RWPE1 (cell line): ENCODE data around the gene PLEKHB1.

ENCODE experiments used
- CTCF ChIA-PET: fragments of 350-600 bp; sonication (Branson Sonifier 250); formaldehyde crosslinking; extraction: SDS; loops from one replicate; lab custom pipeline; 2021; lab: Yijun Ruan, JAX
- POLR2A ChIA-PET: fragments of 400-600 bp; formaldehyde crosslinking; extraction: SDS; loops from one replicate; lab custom pipeline; 2020; ENCODE audit warnings: antibody characterized with exemption; ENCODE audit not compliant: low non-redundant PET; lab: Yijun Ruan, JAX
- DNase-seq: peaks from one replicate; pipeline ENCODE4 v3.0.0; 2012; ENCODE audit warnings: low spot score
- H3K27ac ChIP-seq: fragments of 450-650 bp; 2 replicates; pipeline ENCODE4 v1.5.1; 2017
- TF ChIP-seq, protein P1 (sequence below): fragments of 450-650 bp; conservative IDR thresholded peaks from 2 replicates; pipeline ENCODE4 v1.5.1; 2017; ENCODE audit warnings: low read depth, mild to moderate bottlenecking

Gene PLEKHB1

DNA sequence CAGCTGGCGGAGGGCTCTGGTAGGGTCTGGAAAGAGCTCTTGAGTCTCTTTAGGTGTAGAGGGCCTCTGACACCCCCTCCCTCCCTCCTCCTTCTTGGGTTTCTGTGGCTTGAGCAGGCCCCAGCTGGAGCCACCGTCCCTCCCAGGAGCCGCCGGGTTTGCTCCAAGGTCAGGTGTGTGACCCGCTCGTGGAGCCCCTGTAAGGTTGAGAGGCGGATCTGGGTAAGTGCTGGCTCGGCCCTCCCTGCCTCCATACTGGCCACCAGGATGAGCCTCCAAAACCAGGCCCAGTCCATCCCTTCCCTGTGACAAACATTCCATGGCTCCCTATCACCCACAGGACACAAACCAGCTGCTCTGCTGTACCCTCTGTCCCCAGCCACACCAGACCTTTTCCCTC is 9.3 kb downstream of the PLEKHB1 start:
- TF ChIP-seq, protein P1, sequence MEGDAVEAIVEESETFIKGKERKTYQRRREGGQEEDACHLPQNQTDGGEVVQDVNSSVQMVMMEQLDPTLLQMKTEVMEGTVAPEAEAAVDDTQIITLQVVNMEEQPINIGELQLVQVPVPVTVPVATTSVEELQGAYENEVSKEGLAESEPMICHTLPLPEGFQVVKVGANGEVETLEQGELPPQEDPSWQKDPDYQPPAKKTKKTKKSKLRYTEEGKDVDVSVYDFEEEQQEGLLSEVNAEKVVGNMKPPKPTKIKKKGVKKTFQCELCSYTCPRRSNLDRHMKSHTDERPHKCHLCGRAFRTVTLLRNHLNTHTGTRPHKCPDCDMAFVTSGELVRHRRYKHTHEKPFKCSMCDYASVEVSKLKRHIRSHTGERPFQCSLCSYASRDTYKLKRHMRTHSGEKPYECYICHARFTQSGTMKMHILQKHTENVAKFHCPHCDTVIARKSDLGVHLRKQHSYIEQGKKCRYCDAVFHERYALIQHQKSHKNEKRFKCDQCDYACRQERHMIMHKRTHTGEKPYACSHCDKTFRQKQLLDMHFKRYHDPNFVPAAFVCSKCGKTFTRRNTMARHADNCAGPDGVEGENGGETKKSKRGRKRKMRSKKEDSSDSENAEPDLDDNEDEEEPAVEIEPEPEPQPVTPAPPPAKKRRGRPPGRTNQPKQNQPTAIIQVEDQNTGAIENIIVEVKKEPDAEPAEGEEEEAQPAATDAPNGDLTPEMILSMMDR = no peak
- no peak overlapping the region for H3K27ac ChIP-seq
- no peak for DNase-seq
- POLR2A ChIA-PET = no interaction called here
- CTCF ChIA-PET = interaction anchor here (0.7 kb wide), 1 partner anchor 1185 kb away, joined by 4 read pairs; no protein-coding TSS in a partner anchor

DNA sequence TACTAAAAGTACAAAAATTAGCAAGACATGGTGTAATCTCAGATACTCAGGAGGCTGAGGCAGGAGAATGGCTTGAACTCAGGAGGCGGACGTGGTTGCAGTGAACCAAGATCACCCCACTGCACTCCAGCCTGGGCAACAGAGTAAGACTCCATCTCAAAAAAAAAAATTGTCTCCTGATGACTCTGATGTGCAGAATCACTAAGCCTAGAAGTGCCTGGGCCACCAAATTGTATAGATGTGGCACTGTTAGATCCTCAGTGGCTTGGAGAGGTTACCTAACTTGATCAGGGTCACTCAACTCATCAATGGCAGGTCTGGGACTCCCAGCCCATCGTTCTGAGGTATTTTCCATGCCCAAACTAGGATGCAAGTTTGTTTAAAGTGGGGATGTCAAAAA is 10.6 kb downstream of the PLEKHB1 start:
- POLR2A ChIA-PET = no interaction called here
- no peak for DNase-seq
- H3K27ac ChIP-seq = no peak overlapping the region
- CTCF ChIA-PET = interaction anchor here (0.6 kb wide), 1 partner anchor 466 kb away, joined by 3 read pairs; no protein-coding TSS in a partner anchor
- TF ChIP-seq, protein P1 = no peak

DNA sequence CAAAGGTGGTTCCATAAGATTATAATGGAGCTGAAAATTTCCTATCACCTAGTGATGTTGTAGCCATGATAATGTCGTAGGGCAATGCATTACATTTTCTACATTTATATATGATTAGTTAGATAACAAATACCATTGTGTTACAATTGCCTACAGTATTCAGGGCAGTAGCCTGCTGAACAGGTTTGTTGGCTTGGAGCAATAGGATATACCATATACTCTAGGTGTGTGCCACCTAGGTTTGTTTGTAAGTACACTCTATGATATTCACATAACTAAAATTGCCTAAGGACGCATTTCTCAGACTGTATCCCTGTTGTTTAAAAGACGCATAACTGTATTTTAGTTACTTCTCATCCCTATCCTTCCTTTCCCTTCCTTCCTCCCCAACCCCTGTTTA is 13.6 kb downstream of the PLEKHB1 start:
- no peak overlapping the region for H3K27ac ChIP-seq
- TF ChIP-seq, protein P1 = no peak
- ChIA-PET CTCF (interaction anchor here (0.7 to 3.1 kb wide), 5 partner anchors 19 to 256 kb away, joined by 3 to 35 read pairs (median 7); no protein-coding TSS in a partner anchor), POLR2A (no interaction called here)
- no peak for DNase-seq

DNA sequence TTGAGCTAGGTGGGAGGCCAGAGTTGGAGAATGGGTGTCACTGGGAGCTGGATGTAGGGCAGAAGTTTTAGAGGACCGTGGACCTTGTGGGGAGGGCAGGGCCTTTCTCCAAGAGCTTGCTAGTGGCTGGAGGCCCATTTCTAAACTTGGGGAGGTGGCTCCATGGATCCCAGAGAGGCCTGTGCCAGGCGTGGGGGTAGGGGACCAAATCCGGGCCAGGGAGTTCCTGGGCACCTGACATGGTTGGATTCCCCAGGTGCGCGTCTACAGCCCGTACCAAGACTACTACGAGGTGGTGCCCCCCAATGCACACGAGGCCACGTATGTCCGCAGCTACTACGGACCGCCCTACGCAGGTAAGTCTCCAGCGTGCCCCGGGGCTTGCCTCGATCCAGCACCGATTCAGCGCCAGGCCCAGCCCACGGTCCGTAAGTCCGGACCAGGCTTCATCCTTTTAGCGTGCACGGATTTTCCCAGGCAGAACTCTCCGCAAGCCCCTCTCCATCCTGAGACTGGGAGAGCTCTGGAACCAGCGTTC is 14.2 kb downstream of the PLEKHB1 start:
- ChIA-PET POLR2A (no interaction called here), CTCF (interaction anchor here (0.5 to 3.1 kb wide), 16 partner anchors 10 to 309 kb away, joined by 3 to 35 read pairs (median 4); no protein-coding TSS in a partner anchor)
- TF ChIP-seq, protein P1 = no peak
- no peak for DNase-seq
- H3K27ac ChIP-seq = no peak overlapping the region

DNA sequence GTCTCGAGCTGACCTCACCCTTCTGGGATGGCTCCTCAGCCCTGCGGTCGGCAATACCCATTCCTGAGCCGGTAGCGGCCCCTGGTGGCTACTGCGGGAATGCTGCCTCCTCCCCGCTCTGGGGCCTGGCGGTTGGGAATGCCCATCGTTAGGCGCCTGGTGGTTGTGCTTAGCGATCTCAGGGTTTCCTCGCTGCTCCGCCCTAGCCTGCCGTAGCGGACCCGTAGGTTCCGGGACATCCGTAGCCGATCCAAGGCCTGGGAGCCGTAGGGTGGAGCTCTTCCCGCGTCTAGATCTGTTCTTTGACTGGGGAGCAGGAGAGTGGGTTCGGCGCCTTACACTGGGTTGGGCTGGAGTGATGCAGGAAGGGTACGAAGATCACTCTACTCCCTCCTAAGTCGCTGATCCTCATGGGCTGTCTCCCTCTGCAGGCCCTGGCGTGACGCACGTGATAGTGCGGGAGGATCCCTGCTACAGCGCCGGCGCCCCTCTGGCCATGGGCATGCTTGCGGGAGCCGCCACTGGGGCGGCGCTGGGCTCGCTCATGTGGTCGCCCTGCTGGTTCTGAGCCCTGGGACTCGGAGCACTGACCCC is 14.8 kb downstream of the PLEKHB1 start:
- ChIA-PET POLR2A (no interaction called here), CTCF (interaction anchor here (0.5 to 3.1 kb wide), 18 partner anchors 10 to 310 kb away, joined by 3 to 35 read pairs (median 4); no protein-coding TSS in a partner anchor)
- peak; percentile 95 for DNase-seq
- no peak overlapping the region for H3K27ac ChIP-seq
- TF ChIP-seq, protein P1 = peak; percentile 91

DNA sequence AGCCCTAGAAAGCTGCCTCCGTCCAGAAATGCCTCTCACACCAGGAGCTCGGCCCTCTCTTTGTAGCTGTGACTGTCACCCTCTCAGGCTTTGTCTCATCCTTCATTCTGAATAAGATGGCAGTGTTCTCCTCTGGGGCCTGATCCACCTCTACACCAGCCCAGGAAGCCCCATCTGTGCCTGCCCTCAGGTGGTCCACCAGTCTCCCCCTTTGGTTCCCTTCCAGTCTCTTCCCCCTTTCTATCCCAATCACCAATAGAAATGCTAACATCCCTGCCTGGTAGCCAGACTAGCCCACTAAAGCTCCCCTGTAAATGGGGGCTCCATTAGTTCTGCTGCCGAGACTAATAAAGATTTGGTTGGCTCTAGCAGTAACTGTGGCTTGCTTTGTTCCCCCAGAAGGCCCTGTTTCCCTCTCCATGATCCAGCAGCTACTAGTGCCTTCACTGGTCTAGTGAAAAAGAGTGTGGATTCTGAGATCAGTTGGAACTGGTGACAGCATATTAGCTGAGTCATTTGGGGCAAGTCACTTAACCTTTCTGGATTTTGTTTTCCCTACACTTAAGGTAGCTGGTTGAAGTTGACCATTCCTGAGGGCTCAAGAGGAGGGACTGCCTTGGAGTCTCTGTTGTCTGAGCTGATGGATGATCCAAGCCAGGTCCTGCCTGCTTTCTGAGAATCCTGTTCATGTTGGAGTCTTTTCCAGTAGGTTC is 16.2 kb downstream of the PLEKHB1 start:
- ChIA-PET CTCF (interaction anchor here (1.0 to 3.0 kb wide), 4 partner anchors 183 to 287 kb away, joined by 3 to 19 read pairs (median 4); no protein-coding TSS in a partner anchor), POLR2A (no interaction called here)
- no peak overlapping the region for H3K27ac ChIP-seq
- TF ChIP-seq, protein P1 = no peak
- DNase-seq = no peak
